Aorta (tissue), 5 donors: Measurements from ENCODE around the gene MSL2. TPM values are rescaled to one million over a fixed set of nuclear protein-coding genes. Genes with fewer than 3 reads are reported as not detected.
"Not testable (repeated sequence)": the region's sequence is repeated elsewhere in the genome, so short reads cannot be mapped to it uniquely, and the experiment has no call there.

Source experiments
- ATAC-seq: fragments of 200-7000 bp; cut with Tn5 transposase; one replicate; pipeline ENCODE4 v1.9.1; 2022; ENCODE audit warnings: moderate library complexity; ENCODE audit not compliant: low FRiP score
- DNase-seq, 2 donors: peaks; one replicate each; pipeline ENCODE4 v3.0.0-alpha.2; 2020
- H3K27ac ChIP-seq, 2 donors: one replicate each; pipeline ENCODE4 v1.5.1; 2013; ENCODE audit warnings: low read length in 2 of 2, mild to moderate bottlenecking in 2 of 2, moderate library complexity in 2 of 2, control low read depth in 1 of 2, inconsistent platforms in 1 of 2, low read depth in 1 of 2
- H3K27me3 ChIP-seq, 2 donors: one replicate each; pipeline ENCODE4 v1.6.1; 2013; ENCODE audit warnings: control low read depth in 1 of 2, low read length in 1 of 2, mild to moderate bottlenecking in 1 of 2, moderate library complexity in 1 of 2; ENCODE audit not compliant: insufficient read depth in 2 of 2, control insufficient read depth in 1 of 2
- H3K36me3 ChIP-seq, 2 donors: one replicate each; pipeline ENCODE4 v1.6.1; 2013; ENCODE audit warnings: control low read depth in 1 of 2, low read length in 1 of 2, mild to moderate bottlenecking in 1 of 2; ENCODE audit not compliant: insufficient read depth in 2 of 2, control insufficient read depth in 1 of 2
- H3K4me1 ChIP-seq, 2 donors: one replicate each; pipeline ENCODE4 v1.6.1; 2013; ENCODE audit warnings: low read length in 2 of 2, control low read depth in 1 of 2, mild to moderate bottlenecking in 1 of 2, moderate library complexity in 1 of 2; ENCODE audit not compliant: insufficient read depth in 2 of 2, control insufficient read depth in 1 of 2
- H3K4me3 ChIP-seq, 2 donors: one replicate each; pipeline ENCODE4 v1.5.1; 2013; ENCODE audit warnings: low read length in 2 of 2, control low read depth in 1 of 2, mild to moderate bottlenecking in 1 of 2
- H3K9me3 ChIP-seq: one replicate; pipeline ENCODE4 v1.6.1; 2013; ENCODE audit warnings: mild to moderate bottlenecking, low read length; ENCODE audit not compliant: control insufficient read depth
- WGBS, 2 donors: extraction: QIAGEN DNeasy Blood & Tissue Kit; methylation state at CpG; one replicate each; pipeline ENCODE4 v1.1.7; 2013; 5-methylcytosine and 5-hydroxymethylcytosine counted together
- intact Hi-C, 2 donors: fragments of 100-400 bp; cut with DNase I; formaldehyde crosslinking; loops; one replicate each; pipeline versions ENCODE4 v1.14.2 to v1.15.0; 2022
- polyA plus RNA-seq, 2 donors: library from polyadenylated mRNA; stranded (reverse); fragments of 200-250 nt; gene quantifications; one replicate each; pipeline ENCODE4 v1.2.3, GENCODE V29; 2013
- total RNA-seq, 2 donors: library from RNA; stranded (reverse); fragmentation: NEBNext Ultra II Directional; extraction: Animal tissue kit (Norgen Biotek cat#: 25700); gene quantifications; one replicate each; pipeline ENCODE4 v1.2.1, GENCODE V29; 2021
- donor health status: healthy with polysubstance abuse.
- donor health status: Bipolar disorder and iron deficiency.
- donor health status: DM: no; HTN: no; CAD: no.
- donor health status: DM: no; HTN: no; CAD: no.
- donor health status: DM: yes; HTN: yes; CAD: no.

Gene MSL2
- total and polyA plus RNA-seq, 4 donors = 4.9 to 33.9 (median 17.0) TPM

- H3K9me3 ChIP-seq, intact Hi-C loops, H3K4me1 ChIP-seq, H3K36me3 ChIP-seq, H3K4me3 ChIP-seq, ATAC-seq, H3K27me3 ChIP-seq, DNase-seq, H3K27ac ChIP-seq: not testable (repeated sequence)
- 95 to 100% methylated on average over 3 of the region's 3 CpGs for WGBS, 2 donors
Measured at GRCh38 chr3:136131647-136132046, 64.5 kb downstream of the MSL2 start.

DNA sequence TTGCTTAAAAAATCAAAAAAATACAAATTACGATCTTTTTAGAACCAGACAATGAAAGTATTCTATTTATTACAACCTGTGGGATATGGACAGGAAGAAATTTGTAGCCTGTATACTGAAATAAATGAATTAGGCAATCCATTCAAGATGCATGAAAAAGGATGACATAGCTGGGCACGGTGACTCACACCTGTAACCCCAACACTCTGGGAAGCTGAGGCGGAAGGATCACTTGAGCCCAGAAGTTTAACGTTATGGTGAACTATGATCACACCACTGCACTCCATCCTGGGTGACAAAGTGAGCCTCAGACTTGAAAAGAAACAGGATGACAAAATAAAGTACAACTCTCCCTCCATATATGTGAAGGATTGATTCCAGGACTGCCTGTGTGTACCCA, 74.1 kb downstream of the MSL2 start:
- WGBS, 2 donors = 88 to 93% methylated on average over 4 of the region's 4 CpGs
- no peaks in the 10 kb centered on the region for H3K27me3 ChIP-seq
- intact Hi-C loops = no loop called here
- no peaks in the 10 kb centered on the region for H3K9me3 ChIP-seq
- no peak overlapping the region for H3K4me3 ChIP-seq
- no peak for ATAC-seq
- H3K36me3 ChIP-seq = no peaks in the 10 kb centered on the region
- H3K4me1 ChIP-seq = peaks cover 0 to 2% of the 10 kb centered on the region in 2 donors
- no peak overlapping the region for H3K27ac ChIP-seq
- DNase-seq = no peak

DNA sequence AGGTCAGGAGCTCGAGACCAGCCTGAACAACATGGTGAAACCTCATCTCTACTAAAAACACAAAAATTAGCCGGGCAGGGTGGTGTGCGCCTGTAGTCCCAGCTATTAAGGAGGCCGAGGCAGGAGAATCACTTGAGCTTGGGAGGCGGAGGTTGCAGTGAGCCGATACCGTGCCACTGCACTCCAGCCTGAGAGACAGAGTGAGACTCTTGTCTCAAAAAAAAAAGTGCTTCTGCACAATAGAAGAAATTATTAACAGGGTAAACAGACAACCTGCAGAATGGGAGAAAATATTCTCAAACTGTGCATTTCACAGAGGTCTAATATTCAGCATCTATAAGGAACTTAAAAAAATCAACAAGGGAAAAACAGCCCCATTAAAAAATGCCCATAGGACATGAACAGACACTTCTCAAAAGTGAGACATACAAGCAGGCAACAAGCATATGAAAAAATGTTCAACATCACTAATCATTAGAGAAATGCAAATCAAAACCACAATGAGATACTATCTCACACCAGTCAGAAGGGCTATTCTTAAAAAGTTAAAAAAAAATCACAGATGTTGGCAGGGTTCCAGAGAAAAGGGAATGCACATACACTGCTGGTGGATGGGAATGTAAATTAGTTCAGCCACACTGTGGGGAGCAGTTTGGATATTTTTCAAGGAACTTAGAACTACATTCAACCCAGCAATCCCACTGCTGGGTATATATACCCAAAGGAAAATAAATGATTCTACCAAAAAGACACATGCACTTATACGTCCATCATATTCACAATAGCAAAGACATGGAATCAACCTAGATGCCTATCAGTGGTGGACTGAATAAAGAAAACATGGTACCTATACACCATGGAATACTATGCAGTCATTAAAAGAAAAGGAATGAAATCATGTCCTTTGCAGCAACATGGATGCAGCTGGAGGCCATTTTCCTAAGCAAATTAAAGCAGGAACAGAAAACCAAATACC, 75.5 kb downstream of the MSL2 start:
- WGBS, 2 donors = 98% methylated on average over 8 of the region's 8 CpGs
- H3K27ac ChIP-seq = no peak overlapping the region
- ATAC-seq = no peak

GRCh38 chr3:136119783-136120182, 76.4 kb downstream of the MSL2 start:
- WGBS, 2 donors = 92% methylated on average over 5 of the region's 5 CpGs
- H3K27ac ChIP-seq, intact Hi-C loops, H3K27me3 ChIP-seq, H3K36me3 ChIP-seq, H3K4me3 ChIP-seq, H3K4me1 ChIP-seq, DNase-seq, ATAC-seq, H3K9me3 ChIP-seq: not testable (repeated sequence)

More for the DNA sequence above, 75.5 kb downstream of the MSL2 start:
- H3K36me3 ChIP-seq = no peaks in the 10 kb centered on the region
- no peak for DNase-seq
- intact Hi-C loops = no loop called here
- H3K27me3 ChIP-seq = no peaks in the 10 kb centered on the region
- H3K9me3 ChIP-seq = no peaks in the 10 kb centered on the region
- H3K4me3 ChIP-seq = no peak overlapping the region
- no peaks in the 10 kb centered on the region for H3K4me1 ChIP-seq

DNA sequence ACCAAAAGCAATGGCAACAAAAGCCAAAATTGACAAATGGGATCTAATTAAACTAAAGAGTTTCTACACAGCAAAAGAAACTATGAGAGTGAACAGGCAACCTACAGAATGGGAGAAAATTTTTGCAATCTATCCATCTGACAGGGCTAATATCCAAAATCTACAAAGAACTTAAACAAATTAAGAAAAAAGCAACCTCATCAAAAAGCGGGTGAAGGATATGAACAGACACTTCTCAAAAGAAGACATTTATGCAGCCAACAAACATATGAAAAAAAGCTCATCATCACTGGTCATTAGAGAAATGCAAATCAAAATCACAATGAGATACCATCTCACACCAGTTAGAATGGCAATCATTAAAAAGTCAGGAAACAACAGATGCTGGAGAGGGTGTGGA, 76.8 kb downstream of the MSL2 start:
- H3K4me1 ChIP-seq, ATAC-seq, H3K36me3 ChIP-seq, intact Hi-C loops, H3K27me3 ChIP-seq, DNase-seq, H3K9me3 ChIP-seq, H3K27ac ChIP-seq, H3K4me3 ChIP-seq: not testable (repeated sequence)
- WGBS, 2 donors = 97 to 100% methylated on average over 1 of the region's 1 CpG

- H3K27me3 ChIP-seq = no peaks in the 10 kb centered on the region
- H3K4me3 ChIP-seq = no peak overlapping the region
- intact Hi-C loops = no loop called here
- DNase-seq (no peak), ATAC-seq (no peak)
- no peaks in the 10 kb centered on the region for H3K36me3 ChIP-seq
- H3K9me3 ChIP-seq = no peaks in the 10 kb centered on the region
- no peaks in the 10 kb centered on the region for H3K4me1 ChIP-seq
- no peak overlapping the region for H3K27ac ChIP-seq
- WGBS, 2 donors = 97 to 98% methylated on average over 2 of the region's 2 CpGs
Measured at GRCh38 chr3:136114421-136114820, 81.7 kb downstream of the MSL2 start.

GRCh38 chr3:136110481-136110880, 85.7 kb downstream of the MSL2 start:
- H3K4me3 ChIP-seq = no peak overlapping the region
- ATAC-seq (no peak), DNase-seq (no peak)
- intact Hi-C loops = no loop called here
- H3K36me3 ChIP-seq = no peaks in the 10 kb centered on the region
- H3K27ac ChIP-seq = no peak overlapping the region
- H3K9me3 ChIP-seq = no peaks in the 10 kb centered on the region
- WGBS, 2 donors = 55 to 56% methylated on average over 2 of the region's 2 CpGs
- H3K4me1 ChIP-seq = no peaks in the 10 kb centered on the region
- no peaks in the 10 kb centered on the region for H3K27me3 ChIP-seq

DNA sequence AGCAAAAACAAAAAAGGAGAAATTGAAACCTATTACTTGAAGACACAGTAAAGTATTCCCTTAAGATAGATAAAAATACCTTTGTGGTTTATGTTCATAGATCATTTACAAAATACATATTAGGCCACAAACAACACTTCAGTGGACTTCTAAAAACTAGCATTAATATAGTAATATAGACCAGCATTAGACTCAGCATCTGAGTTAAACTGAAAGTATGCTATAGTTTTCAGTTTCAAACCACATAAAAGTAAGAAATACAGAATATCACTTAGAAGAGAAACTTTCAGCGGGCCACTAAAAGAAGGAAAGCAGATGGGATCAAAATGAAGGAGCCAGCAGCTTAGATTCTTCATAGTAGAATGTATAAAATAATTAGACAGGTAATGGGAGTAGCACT, 86.6 kb downstream of the MSL2 start:
- H3K4me3 ChIP-seq = no peak overlapping the region
- H3K27ac ChIP-seq = no peak overlapping the region
- ATAC-seq (no peak), DNase-seq (no peak)
- no peaks in the 10 kb centered on the region for H3K4me1 ChIP-seq
- 95 to 100% methylated on average over 1 of the region's 1 CpG for WGBS, 2 donors
- no peaks in the 10 kb centered on the region for H3K27me3 ChIP-seq
- no peaks in the 10 kb centered on the region for H3K9me3 ChIP-seq
- intact Hi-C loops = no loop called here
- H3K36me3 ChIP-seq = no peaks in the 10 kb centered on the region

DNA sequence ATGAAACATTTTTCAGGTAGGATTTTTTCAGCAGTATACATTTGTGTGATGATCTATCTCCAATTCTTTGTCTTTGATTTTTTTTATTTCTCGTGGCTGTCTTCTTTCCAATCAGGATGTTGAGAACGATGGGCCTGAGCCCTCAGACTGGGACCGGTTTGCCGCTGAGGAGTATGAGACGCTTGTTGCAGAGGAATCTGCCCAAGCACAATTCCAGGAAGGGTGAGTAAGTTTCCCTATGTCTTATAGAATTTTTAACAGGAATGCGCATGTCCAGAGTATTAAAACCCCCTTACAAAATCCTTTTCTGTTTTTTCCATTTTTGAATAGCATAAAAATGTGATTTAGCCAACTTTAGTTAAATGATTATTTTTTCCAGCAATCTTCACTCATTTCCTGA, 90.0 kb downstream of the MSL2 start:
- ATAC-seq (no peak), DNase-seq (no peak)
- H3K9me3 ChIP-seq = no peaks in the 10 kb centered on the region
- no peaks in the 10 kb centered on the region for H3K4me1 ChIP-seq
- WGBS, 2 donors = 94 to 97% methylated on average over 6 of the region's 6 CpGs
- H3K27me3 ChIP-seq = no peaks in the 10 kb centered on the region
- H3K4me3 ChIP-seq = no peak overlapping the region
- intact Hi-C loops = no loop called here
- H3K27ac ChIP-seq = no peak overlapping the region
- H3K36me3 ChIP-seq = peaks cover 1 to 3% of the 10 kb centered on the region in 2 donors
